OCI-LY7 (cell line): ENCODE results near the gene PRDM13.

Experiments used
- EZH2phosphoT487 ChIP-seq: fragments of 200-600 bp; sonication (generic); IDR thresholded peaks from 2 replicates; pipeline ENCODE4 v1.6.1; 2018; ENCODE audit warnings: low read depth, borderline replicate concordance, mild to moderate bottlenecking, mixed run types, antibody characterized with exemption, low read length, moderate library complexity, mixed read lengths
- TF ChIP-seq, protein P1 (sequence below): fragments of 200-600 bp; sonication (generic); conservative IDR thresholded peaks from 2 replicates; pipeline ENCODE4 v1.5.1; 2014; ENCODE audit warnings: mild to moderate bottlenecking, antibody characterized with exemption, low read length, moderate library complexity, mixed read lengths

DNA sequence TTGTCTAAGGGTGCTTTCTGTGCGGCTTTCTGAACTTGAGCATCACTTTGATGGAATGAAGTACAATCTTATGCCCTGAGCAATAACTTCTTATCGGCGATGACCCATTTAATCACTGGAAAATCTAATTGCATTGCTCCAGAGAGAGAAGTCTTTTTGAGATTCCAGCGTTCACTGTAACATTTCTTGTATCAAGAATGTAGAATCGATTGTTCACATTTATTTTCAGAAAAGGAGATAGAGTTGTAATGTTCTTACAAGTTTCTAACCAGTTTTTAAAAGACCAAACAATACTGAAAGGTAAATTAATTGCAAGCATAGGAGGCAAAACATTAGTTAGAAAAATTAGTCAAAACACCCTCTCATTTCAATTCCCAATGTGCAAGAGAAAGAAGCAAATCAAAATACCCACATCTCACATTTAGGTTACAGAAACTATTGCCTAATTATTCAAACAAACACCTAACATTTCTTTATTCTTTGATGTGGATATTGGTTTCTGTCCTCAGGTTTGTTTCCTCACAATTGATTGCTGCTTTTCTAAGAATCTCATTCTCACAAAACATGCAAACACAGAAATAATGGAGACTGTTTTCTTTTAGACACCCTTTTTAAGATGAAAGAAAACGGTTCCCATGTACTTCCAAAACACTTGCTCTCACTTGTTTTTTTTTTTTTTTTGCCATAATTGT is 14.8 kb upstream of the PRDM13 start:
- TF ChIP-seq, protein P1, sequence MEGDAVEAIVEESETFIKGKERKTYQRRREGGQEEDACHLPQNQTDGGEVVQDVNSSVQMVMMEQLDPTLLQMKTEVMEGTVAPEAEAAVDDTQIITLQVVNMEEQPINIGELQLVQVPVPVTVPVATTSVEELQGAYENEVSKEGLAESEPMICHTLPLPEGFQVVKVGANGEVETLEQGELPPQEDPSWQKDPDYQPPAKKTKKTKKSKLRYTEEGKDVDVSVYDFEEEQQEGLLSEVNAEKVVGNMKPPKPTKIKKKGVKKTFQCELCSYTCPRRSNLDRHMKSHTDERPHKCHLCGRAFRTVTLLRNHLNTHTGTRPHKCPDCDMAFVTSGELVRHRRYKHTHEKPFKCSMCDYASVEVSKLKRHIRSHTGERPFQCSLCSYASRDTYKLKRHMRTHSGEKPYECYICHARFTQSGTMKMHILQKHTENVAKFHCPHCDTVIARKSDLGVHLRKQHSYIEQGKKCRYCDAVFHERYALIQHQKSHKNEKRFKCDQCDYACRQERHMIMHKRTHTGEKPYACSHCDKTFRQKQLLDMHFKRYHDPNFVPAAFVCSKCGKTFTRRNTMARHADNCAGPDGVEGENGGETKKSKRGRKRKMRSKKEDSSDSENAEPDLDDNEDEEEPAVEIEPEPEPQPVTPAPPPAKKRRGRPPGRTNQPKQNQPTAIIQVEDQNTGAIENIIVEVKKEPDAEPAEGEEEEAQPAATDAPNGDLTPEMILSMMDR, result no peak
- no peak for TF ChIP-seq EZH2phosphoT487
